Loucy (cell line): ENCODE measurements around the gene PAQR6.

Source experiments
- EZH2phosphoT487 ChIP-seq: fragments of 200-600 bp; IDR thresholded peaks from 2 replicates; pipeline ENCODE4 v1.6.1; 2018; ENCODE audit warnings: antibody characterized with exemption, mild to moderate bottlenecking, moderate library complexity, borderline replicate concordance
- TF ChIP-seq, protein P1 (sequence below): fragments of 200-600 bp; sonication (generic); conservative IDR thresholded peaks from 2 replicates; pipeline ENCODE4 v1.5.1; 2014; ENCODE audit warnings: mild to moderate bottlenecking, antibody characterized with exemption, low read length

DNA sequence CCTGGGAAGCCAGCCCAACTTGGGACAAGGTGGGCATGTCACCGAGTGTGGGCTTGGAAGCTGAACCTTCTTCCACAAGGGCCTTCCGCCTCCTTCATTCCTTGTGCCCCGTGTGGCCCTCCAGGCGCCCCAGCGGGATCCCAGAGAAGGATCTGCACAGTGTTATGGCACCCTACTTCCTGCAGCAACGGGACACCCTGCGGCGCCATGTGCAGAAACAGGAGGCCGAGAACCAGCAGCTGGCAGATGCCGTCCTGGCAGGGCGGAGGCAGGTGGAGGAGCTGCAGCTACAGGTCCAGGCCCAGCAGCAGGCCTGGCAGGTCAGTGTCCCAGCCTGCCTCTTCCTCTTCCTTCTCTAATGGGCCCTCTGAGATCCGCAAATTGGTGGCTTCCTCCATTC is 11.7 kb downstream of the PAQR6 start:
- TF ChIP-seq, protein P1, sequence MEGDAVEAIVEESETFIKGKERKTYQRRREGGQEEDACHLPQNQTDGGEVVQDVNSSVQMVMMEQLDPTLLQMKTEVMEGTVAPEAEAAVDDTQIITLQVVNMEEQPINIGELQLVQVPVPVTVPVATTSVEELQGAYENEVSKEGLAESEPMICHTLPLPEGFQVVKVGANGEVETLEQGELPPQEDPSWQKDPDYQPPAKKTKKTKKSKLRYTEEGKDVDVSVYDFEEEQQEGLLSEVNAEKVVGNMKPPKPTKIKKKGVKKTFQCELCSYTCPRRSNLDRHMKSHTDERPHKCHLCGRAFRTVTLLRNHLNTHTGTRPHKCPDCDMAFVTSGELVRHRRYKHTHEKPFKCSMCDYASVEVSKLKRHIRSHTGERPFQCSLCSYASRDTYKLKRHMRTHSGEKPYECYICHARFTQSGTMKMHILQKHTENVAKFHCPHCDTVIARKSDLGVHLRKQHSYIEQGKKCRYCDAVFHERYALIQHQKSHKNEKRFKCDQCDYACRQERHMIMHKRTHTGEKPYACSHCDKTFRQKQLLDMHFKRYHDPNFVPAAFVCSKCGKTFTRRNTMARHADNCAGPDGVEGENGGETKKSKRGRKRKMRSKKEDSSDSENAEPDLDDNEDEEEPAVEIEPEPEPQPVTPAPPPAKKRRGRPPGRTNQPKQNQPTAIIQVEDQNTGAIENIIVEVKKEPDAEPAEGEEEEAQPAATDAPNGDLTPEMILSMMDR: no peak
- TF ChIP-seq EZH2phosphoT487: no peak
